ENCODE results near the gene CELF2.

CELF2 gene

DNA sequence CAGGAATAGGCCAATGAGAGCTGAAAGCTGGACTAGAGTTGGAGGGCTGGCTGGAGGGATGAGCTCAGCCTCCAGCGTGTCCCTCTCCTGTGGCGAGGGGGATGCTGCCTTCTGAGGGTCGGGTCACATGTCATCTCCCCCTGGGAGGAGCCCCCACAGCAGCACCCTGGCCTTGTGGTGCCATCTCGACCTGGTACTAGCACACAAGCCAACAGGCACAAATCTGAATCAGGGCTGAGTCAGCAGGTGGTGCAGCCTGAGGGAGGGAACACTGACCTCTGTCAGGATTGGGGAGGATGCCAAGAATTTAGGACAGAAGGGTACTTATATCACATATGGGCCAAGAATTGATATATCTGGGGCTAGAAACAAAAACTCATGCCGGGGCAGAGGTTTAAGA is 280.4 kb downstream of the CELF2 start:
- H3K36me3 ChIP-seq (ENCODE audit: control insufficient read depth, insufficient read depth, low read length) = no peaks in the 10 kb centered on the region
- no peaks in the 10 kb centered on the region for H3K27me3 ChIP-seq (ENCODE audit: control insufficient read depth, insufficient read depth, low read length)
- no peak overlapping the region for H3K9ac ChIP-seq (ENCODE audit: low read length)
- no peaks in the 10 kb centered on the region for H3K4me1 ChIP-seq (ENCODE audit: control insufficient read depth, insufficient read depth, low read length)
- H3K9me3 ChIP-seq (ENCODE audit: control insufficient read depth, insufficient read depth, low read depth, low read length) = no peaks in the 10 kb centered on the region
- no peak overlapping the region for H3K4me3 ChIP-seq (ENCODE audit: low read depth, low read length)
- H3K27ac ChIP-seq (ENCODE audit: low read depth, low read length) = no peak overlapping the region

DNA sequence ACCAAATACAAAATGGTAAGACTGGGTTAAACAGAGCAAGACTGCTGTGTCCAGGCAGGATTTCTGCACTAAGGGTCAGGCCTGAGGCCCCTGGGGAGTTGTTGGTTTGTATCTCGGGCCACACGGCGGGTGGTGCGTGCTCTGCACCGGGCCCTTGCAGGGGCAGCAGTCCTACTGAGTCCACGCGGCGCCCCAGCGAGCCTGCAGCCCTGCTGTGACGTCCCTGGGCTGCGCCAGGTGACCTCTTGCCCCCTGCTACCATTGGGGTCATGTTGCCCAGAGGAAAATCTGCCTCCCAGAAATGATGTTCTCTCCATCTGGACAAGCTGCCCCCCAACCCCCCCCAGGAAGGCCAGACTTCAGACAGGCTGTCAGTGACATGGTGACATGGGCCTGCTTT is 281.5 kb downstream of the CELF2 start:
- no peaks in the 10 kb centered on the region for H3K27me3 ChIP-seq (ENCODE audit: control insufficient read depth, insufficient read depth, low read length)
- H3K4me1 ChIP-seq (ENCODE audit: control insufficient read depth, insufficient read depth, low read length) = no peaks in the 10 kb centered on the region
- H3K9me3 ChIP-seq (ENCODE audit: control insufficient read depth, insufficient read depth, low read depth, low read length) = no peaks in the 10 kb centered on the region
- no peak overlapping the region for H3K9ac ChIP-seq (ENCODE audit: low read length)
- H3K4me3 ChIP-seq (ENCODE audit: low read depth, low read length) = no peak overlapping the region
- H3K36me3 ChIP-seq (ENCODE audit: control insufficient read depth, insufficient read depth, low read length) = peaks cover 7% of the 10 kb centered on the region; the same call in 1 of the 2 replicates
- no peak overlapping the region for H3K27ac ChIP-seq (ENCODE audit: low read depth, low read length)

DNA sequence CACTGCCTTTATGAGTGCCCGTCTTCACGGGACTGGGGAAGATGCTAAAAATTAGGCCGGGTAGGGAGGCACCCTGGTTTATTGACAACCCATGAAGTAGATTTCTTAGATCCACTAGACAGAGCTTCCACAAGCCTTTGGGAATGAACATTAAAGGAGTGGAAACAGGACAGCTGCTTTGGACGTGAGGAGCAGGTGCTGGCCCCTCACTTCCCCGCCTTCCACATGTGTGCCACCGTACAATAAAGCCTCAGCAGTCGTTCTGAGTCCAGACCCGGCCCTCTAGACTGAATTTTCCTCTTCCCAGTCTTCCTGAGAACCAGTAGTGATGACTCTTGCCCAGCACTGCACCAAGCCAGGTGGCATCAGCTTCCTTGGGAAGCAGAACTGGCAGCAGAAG is 282.4 kb downstream of the CELF2 start:
- Histone ChIP-seq H3K36me3 (ENCODE audit: control insufficient read depth, insufficient read depth, low read length) (peaks cover 7% of the 10 kb centered on the region; the same call in 1 of the 2 replicates), H3K27me3 (ENCODE audit: control insufficient read depth, insufficient read depth, low read length) (no peaks in the 10 kb centered on the region), H3K4me3 (ENCODE audit: low read depth, low read length) (no peak overlapping the region)

DNA sequence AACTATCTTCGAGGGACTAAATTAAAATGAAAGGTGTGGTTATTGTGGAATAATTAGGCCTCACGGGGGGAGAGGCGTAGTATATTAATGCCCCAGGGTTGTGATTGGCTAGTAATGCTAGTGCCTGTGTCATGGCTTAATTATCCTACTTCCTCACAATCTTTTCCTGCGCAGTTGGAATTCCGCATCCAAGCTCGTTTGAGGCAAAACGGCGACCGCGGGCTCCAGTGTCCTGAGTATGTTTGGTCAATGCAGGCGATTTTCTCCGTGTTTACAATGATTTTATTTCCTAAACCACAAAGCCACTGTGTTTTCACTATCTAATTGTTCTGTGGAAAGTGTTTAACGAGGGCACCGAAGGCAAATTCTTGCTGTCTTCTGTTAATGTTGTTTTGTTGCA is 282.9 kb downstream of the CELF2 start:
- Histone ChIP-seq H3K27ac (ENCODE audit: low read depth, low read length) (no peak overlapping the region), H3K4me3 (ENCODE audit: low read depth, low read length) (no peak overlapping the region), H3K9ac (ENCODE audit: low read length) (no peak overlapping the region), H3K4me1 (ENCODE audit: control insufficient read depth, insufficient read depth, low read length) (no peaks in the 10 kb centered on the region), H3K36me3 (ENCODE audit: control insufficient read depth, insufficient read depth, low read length) (peaks cover 7% of the 10 kb centered on the region; the same call in 1 of the 2 replicates), H3K27me3 (ENCODE audit: control insufficient read depth, insufficient read depth, low read length) (no peaks in the 10 kb centered on the region), H3K9me3 (ENCODE audit: control insufficient read depth, insufficient read depth, low read depth, low read length) (no peaks in the 10 kb centered on the region)

More for the DNA sequence above, 282.4 kb downstream of the CELF2 start:
- Histone ChIP-seq H3K9me3 (ENCODE audit: control insufficient read depth, insufficient read depth, low read depth, low read length) (no peaks in the 10 kb centered on the region), H3K4me1 (ENCODE audit: control insufficient read depth, insufficient read depth, low read length) (no peaks in the 10 kb centered on the region), H3K9ac (ENCODE audit: low read length) (no peak overlapping the region), H3K27ac (ENCODE audit: low read depth, low read length) (no peak overlapping the region)

DNA sequence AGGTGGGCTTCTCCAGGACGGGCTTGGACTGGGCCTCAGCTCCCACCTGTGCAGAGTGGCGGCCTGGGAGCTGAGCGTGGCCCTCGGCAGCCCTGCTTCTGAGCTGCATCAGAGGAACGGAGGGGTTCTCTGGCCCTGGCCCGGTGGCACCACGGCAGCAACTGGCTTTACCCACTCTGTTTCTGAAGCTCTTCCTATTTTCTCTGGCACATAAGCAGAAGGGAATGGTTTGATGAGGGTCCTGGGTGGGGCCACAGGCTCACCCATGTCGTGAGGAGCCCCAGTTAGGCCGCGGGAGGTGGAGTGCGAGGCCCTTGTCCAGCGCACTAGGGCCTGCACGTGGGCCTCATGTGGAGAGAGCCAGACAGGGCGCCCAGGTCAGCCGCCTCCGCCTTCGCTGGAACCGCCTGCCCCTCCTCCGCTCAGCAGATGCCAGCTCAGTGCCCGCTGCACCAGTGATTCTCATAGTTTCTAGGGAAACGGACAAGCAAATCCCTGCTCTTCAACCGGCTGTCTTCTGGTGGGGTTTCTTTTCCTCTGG is 284.0 kb downstream of the CELF2 start:
- Histone ChIP-seq H3K4me1 (ENCODE audit: control insufficient read depth, insufficient read depth, low read length) (no peaks in the 10 kb centered on the region), H3K4me3 (ENCODE audit: low read depth, low read length) (no peak overlapping the region), H3K27me3 (ENCODE audit: control insufficient read depth, insufficient read depth, low read length) (no peaks in the 10 kb centered on the region), H3K9ac (ENCODE audit: low read length) (no peak overlapping the region), H3K27ac (ENCODE audit: low read depth, low read length) (no peak overlapping the region), H3K9me3 (ENCODE audit: control insufficient read depth, insufficient read depth, low read depth, low read length) (no peaks in the 10 kb centered on the region), H3K36me3 (ENCODE audit: control insufficient read depth, insufficient read depth, low read length) (peaks cover 7% of the 10 kb centered on the region; the same call in 1 of the 2 replicates)

DNA sequence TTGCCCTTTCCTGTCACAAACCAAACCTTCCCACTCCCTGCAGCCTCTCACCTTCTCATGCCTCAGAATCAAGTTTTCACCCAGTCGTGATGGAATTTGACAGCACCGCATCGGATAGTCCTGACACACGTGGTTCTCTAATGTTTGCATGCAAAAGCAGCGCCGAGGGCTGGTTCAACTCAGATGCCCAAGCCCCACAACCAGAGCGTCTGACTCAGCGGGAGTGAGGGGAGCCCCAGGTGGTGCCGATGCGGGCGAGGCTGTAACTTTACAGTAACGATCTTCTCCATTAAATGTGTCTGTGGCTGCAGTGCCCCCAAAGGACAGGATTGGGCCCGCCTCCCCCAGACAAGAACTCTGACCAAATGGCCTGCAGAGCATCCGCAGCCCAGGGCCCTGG is 284.5 kb downstream of the CELF2 start:
- no peak overlapping the region for H3K9ac ChIP-seq (ENCODE audit: low read length)
- no peaks in the 10 kb centered on the region for H3K4me1 ChIP-seq (ENCODE audit: control insufficient read depth, insufficient read depth, low read length)
- peaks cover 7% of the 10 kb centered on the region; the same call in 1 of the 2 replicates for H3K36me3 ChIP-seq (ENCODE audit: control insufficient read depth, insufficient read depth, low read length)
- no peak overlapping the region for H3K27ac ChIP-seq (ENCODE audit: low read depth, low read length)
- H3K27me3 ChIP-seq (ENCODE audit: control insufficient read depth, insufficient read depth, low read length) = no peaks in the 10 kb centered on the region
- no peak overlapping the region for H3K4me3 ChIP-seq (ENCODE audit: low read depth, low read length)
- no peaks in the 10 kb centered on the region for H3K9me3 ChIP-seq (ENCODE audit: control insufficient read depth, insufficient read depth, low read depth, low read length)

DNA sequence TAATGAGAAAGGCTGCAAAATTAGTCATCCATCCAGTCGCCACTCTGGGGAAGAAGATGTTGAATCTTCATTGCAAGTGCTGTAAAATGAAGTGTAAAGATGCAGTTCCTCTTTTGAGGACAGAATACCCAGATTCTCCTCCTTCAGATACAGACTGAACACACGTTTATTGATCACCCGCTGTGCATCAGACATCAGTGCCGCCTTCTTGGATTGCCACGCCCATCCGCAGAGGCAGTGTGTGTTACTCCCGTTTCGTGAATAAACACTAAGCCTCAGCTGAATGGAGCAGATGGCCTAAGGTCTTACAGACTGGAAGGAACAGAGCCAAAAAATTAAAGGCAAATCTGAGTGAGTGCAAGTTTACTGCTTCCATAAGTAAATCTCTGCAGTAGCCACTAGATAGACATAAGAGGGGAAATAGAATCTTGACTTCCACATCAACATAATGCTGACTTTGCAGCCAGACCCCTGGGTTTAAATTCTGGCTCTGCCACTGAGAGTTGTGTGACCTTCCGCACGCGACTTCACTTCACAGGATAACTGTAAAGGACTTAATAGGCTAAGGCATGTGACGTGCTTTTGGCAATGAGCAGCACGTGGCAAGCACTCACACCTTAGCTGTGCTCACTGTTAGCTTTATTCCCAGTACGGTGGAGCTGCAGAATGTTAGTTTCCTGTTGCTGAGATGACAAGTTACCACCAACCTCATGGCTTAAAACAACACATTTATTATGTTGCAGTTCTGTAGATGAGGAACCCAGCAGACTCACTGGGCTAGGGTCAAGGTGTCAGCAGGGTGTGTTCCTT is 285.9 kb downstream of the CELF2 start:
- peaks cover 7% of the 10 kb centered on the region; the same call in 1 of the 2 replicates for H3K36me3 ChIP-seq (ENCODE audit: control insufficient read depth, insufficient read depth, low read length)
- no peaks in the 10 kb centered on the region for H3K27me3 ChIP-seq (ENCODE audit: control insufficient read depth, insufficient read depth, low read length)
- peaks cover 6% of the 10 kb centered on the region for H3K9me3 ChIP-seq (ENCODE audit: control insufficient read depth, insufficient read depth, low read depth, low read length)
- no peaks in the 10 kb centered on the region for H3K4me1 ChIP-seq (ENCODE audit: control insufficient read depth, insufficient read depth, low read length)
- no peak overlapping the region for H3K27ac ChIP-seq (ENCODE audit: low read depth, low read length)
- no peak overlapping the region for H3K4me3 ChIP-seq (ENCODE audit: low read depth, low read length)
- H3K9ac ChIP-seq (ENCODE audit: low read length) = no peak overlapping the region

DNA sequence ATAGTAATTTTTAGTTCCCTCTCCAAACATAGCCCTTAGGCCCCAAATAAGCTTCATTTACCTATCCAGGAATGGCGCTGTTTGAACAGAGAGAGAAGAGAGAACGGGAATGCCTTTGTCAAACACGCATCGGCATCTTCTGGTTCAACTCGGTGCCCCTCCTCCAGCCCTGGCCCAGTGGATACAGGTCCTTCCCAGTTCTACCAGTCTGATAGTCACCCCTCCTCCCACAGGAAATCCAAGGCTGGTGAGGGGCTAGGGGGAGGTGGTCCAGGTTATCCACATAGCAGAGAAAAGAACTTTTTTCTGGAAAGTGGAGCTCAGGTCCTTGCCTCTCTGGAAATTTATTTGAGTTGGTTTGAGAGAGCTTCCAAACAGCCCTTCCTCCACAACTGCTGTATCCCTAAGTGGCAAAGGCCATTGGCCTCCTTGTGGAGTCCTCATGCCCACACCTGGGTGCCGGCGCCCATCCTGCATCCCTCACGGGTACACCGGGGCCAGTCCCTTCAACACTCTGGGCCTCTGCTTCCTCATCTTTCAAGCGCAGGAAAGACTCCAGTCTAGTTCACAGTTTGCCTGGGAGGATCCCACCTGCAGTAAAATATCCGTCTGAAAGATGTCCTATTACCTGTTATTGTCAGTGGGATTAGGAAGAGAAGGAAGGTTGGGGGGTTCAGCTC is 287.4 kb downstream of the CELF2 start:
- Histone ChIP-seq H3K27ac (ENCODE audit: low read depth, low read length) (no peak overlapping the region), H3K36me3 (ENCODE audit: control insufficient read depth, insufficient read depth, low read length) (peaks cover 7% of the 10 kb centered on the region; the same call in 1 of the 2 replicates), H3K9ac (ENCODE audit: low read length) (no peak overlapping the region), H3K9me3 (ENCODE audit: control insufficient read depth, insufficient read depth, low read depth, low read length) (peaks cover 17% of the 10 kb centered on the region), H3K27me3 (ENCODE audit: control insufficient read depth, insufficient read depth, low read length) (no peaks in the 10 kb centered on the region), H3K4me1 (ENCODE audit: control insufficient read depth, insufficient read depth, low read length) (no peaks in the 10 kb centered on the region), H3K4me3 (ENCODE audit: low read depth, low read length) (no peak overlapping the region)

DNA sequence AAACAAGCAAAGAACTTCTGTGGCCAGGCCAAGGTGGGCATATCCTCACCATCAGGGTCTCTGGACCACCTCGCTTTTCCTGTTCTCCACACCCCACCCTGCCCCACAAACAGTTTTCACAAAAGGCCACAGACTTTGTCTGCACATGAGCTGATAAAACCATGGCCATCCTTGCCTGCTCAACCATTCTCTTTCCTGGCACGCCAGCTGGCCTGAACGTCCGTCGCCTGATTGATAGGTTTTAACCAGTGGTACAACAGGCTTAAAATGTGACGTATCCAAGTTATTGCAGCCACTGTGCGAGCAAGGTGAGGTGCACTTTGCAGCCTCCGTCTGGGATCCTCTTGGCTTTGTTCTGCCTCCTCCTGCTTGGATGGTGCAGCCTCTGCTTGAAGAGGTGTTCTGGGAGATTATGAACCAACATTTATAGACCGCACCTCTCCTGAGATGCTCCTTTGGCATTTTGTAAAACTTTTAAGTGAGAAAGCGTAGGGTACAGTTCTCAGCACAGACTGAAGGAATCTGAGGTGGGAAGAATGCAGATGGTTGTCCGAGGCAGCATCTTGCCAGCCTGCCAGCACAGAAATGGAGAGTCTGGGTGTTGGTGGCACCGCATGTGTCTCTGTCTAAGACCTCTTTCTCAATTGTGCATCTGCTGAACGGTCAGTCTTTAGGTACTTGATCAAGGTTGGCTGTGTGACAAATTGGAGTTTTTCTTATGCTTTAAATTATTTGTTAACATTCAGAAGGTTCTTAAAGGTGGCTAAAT is 288.3 kb downstream of the CELF2 start:
- Histone ChIP-seq H3K27me3 (ENCODE audit: control insufficient read depth, insufficient read depth, low read length) (no peaks in the 10 kb centered on the region), H3K36me3 (ENCODE audit: control insufficient read depth, insufficient read depth, low read length) (peaks cover 7% of the 10 kb centered on the region; the same call in 1 of the 2 replicates), H3K4me3 (ENCODE audit: low read depth, low read length) (no peak overlapping the region), H3K4me1 (ENCODE audit: control insufficient read depth, insufficient read depth, low read length) (no peaks in the 10 kb centered on the region), H3K9ac (ENCODE audit: low read length) (no peak overlapping the region), H3K9me3 (ENCODE audit: control insufficient read depth, insufficient read depth, low read depth, low read length) (peaks cover 17% of the 10 kb centered on the region), H3K27ac (ENCODE audit: low read depth, low read length) (no peak overlapping the region)

DNA sequence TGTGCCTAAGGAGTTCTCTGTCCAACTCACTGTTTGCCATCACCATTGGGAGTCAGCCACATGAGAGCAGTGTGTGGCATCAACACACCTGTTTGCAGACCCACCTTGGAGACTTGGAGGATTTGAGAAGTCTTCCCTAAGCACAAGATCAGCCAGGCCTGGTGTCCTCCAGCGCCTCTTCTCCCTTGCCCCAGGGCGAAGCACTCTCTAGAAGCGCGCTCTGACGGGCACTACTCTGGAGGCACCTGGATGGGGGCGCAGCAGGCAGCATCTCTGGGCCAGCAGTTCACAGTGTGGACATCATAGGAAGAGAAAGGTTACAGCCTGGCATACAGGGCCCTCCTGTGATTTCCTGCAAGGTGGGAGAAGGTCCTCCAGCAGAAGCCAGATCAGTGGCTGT is 289.3 kb downstream of the CELF2 start:
- Histone ChIP-seq H3K36me3 (ENCODE audit: control insufficient read depth, insufficient read depth, low read length) (peaks cover 7% of the 10 kb centered on the region; the same call in 1 of the 2 replicates), H3K4me3 (ENCODE audit: low read depth, low read length) (no peak overlapping the region), H3K4me1 (ENCODE audit: control insufficient read depth, insufficient read depth, low read length) (no peaks in the 10 kb centered on the region), H3K9me3 (ENCODE audit: control insufficient read depth, insufficient read depth, low read depth, low read length) (peaks cover 21% of the 10 kb centered on the region), H3K9ac (ENCODE audit: low read length) (no peak overlapping the region), H3K27me3 (ENCODE audit: control insufficient read depth, insufficient read depth, low read length) (no peaks in the 10 kb centered on the region), H3K27ac (ENCODE audit: low read depth, low read length) (no peak overlapping the region)

All from HUES6 (cell line).